AG09319 (cell line): ENCODE data around the gene APLF.
"Not testable (repeated sequence)": the region's sequence is repeated elsewhere in the genome, so short reads cannot be mapped to it uniquely, and the experiment has no call there.

Experiments
- DNase-seq: peaks from one replicate; pipeline ENCODE4 v3.0.0-alpha.2; 2010; ENCODE audit warnings: low read depth; ENCODE audit errors: extremely low read depth
- TF ChIP-seq, protein P1 (sequence below): IDR thresholded peaks from 2 replicates; pipeline ENCODE4 v1.5.1; 2011; ENCODE audit warnings: low read depth, mild to moderate bottlenecking, inconsistent platforms, low read length, moderate library complexity

The APLF gene

DNA sequence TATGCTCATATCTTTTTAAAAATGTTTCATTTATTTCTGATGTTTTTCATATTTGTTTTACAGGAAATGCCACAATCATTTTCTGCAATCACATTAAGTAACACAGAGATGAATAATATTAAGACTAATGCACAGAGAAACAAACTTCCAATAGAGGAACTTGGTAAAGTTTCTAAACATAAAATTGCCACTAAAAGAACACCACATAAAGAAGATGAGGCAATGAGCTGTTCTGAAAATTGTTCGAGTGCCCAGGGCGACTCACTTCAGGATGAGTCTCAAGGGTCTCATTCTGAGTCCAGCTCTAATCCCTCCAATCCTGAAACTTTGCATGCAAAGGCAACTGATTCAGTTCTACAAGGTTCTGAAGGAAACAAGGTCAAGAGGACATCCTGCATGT lies 70.4 kb downstream of the APLF start:
- TF ChIP-seq, protein P1, sequence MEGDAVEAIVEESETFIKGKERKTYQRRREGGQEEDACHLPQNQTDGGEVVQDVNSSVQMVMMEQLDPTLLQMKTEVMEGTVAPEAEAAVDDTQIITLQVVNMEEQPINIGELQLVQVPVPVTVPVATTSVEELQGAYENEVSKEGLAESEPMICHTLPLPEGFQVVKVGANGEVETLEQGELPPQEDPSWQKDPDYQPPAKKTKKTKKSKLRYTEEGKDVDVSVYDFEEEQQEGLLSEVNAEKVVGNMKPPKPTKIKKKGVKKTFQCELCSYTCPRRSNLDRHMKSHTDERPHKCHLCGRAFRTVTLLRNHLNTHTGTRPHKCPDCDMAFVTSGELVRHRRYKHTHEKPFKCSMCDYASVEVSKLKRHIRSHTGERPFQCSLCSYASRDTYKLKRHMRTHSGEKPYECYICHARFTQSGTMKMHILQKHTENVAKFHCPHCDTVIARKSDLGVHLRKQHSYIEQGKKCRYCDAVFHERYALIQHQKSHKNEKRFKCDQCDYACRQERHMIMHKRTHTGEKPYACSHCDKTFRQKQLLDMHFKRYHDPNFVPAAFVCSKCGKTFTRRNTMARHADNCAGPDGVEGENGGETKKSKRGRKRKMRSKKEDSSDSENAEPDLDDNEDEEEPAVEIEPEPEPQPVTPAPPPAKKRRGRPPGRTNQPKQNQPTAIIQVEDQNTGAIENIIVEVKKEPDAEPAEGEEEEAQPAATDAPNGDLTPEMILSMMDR = no peak
- no peak for DNase-seq

DNA sequence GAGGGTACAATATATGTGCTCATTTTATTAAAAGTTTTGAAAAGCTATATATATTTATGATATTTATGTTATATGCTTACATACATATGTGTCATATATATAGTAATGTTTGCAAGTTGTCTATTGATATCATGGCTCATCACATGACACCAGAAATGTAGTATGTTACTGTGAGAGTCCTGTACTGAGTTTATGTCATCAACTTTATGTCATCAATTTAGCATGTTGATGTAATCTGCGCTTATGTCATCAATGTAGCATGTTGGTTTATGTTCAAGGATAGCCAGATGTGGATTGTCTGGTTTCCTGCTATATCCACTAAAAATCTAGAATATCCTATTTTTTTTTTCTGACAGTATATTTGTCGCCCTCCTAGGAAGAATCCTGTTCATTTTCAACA lies 77.4 kb downstream of the APLF start:
- no peak for DNase-seq
- TF ChIP-seq, protein P1 = no peak

DNA sequence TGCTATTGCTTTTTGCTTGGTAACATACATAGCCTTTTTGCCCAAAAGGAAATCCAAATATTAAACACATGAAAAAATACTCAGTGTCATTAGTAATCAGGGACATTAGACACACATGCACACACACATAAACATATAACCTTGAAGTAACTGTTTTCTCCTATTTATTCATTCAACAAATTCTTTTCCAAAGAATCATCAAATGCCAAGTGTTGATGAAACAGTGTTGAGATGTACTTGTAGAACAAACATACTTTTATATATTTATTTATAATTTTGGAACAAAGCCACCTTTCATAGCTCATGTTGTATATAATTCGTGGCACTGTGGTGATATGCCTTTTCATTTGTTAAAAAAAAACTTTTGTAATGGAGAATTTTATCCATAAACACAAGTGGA lies 81.0 kb downstream of the APLF start:
- TF ChIP-seq, protein P1 = no peak
- DNase-seq = no peak

DNA sequence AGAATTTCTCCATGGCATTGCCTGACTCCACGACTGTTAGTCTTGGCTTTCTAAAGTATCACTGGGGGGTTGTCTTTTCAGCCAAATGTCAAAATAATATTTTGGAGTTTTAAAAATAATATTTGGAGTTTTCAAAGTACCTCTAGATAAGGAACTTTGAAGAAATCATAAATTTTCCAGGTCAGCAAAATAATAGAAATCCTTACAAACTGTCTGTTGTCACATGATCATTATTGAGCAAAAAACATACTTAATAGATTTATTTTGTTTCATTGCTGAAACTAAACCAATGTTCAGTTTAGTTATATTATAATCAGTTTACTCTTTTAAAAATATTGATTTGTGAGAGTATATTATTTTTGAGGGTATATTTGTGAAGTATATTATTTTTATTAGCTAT lies 85.7 kb downstream of the APLF start:
- TF ChIP-seq, protein P1 = no peak
- DNase-seq = no peak

DNA sequence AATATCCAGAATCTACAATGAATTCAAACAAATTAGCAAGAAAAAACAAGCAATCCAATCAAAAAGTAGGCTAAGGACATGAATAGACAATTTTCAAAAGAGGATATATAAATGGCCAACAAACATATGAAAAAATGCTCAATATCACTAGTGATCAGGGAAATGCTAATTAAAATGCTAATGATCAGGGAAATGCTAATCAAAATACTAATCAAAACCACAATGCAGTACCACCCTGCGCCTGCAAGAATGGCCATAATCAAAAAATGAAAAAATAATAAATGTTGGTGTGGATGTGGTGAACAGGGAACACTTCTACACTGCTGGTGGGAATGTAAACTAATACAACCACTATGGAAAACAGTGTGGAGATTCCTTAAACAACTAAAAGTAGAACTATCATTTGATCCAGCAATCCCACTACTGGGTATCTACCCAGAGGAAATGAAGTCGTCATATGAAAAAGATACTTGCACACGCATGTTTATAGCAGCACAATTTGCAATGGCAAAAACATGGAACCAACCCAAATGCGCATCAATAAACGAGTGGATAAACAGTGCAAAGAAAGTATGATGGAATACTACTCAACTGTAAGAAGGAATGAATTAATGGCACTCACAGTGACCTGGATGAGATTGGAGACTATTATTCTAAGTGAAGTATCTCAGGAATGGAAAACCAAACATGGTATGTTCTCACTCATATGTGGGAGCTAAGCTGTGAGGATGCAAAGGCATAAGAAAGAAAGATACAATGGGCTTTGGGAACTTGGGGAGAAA lies 88.2 kb downstream of the APLF start:
- not testable (repeated sequence) for DNase-seq

DNA sequence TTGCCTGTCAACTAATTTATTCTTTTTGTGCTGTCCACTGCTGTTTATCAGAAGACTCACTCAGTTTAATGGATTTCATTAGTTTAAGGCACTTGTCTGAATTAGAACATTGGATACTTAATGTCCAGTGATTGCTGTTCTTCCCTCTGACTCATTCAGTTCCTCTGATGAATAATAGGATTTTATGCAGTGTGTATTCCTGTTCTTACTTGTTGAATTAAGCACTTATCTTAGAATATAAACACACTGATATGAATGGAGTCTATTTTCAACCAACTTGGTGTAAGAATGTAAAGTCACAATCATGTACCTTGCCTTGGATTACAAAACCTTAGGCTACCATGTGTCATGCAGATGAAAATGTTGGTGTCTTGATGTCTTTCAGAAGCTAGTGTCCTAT lies 89.0 kb downstream of the APLF start:
- TF ChIP-seq, protein P1 = no peak
- no peak for DNase-seq

DNA sequence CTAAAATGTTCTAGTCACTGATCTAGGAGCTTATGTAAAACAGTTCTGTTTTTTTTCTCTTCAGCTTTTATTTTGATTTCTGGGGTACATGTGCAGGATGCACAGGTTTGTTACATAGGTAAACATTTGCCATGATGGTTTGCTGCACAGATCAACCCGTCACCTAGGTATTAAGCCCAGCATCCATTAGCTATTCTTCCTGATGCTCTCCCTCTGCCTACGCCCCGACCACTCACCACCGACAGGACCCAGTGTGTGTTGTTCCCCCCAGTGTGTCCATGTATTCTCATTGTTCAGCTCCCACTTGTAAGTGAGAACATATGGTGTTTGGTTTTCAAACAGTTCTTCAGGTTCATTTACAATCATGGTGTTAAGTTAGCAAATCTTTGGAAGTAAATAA lies 91.2 kb downstream of the APLF start:
- no peak for DNase-seq
- TF ChIP-seq, protein P1 = no peak

DNA sequence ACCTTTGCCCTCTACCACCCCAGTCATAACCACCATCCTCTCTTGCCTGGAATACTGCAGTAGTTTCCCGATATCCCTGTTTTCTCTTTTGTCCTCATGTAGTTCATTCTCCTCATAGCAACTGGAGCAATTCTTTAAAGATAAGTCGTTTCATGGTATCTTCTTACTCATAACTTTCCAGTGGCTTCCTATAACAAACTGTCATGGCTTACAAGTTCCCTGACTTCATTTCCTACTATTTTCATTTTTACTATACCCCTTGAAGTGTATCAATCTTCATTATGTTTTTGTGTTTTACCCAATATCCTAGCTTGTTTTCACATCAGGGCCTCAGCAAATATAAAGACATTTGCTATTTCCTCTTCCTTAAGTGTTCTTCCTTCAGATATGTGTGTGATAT lies 92.3 kb downstream of the APLF start:
- TF ChIP-seq, protein P1 = no peak
- DNase-seq = no peak
